Caki2 (cell line): ENCODE results near the gene BOD1L1. TPM values are rescaled to one million over a fixed set of nuclear protein-coding genes. Genes with fewer than 3 reads are reported as not detected.

Experiments
- total RNA-seq: library from RNA; depleted of rRNA; stranded (reverse); fragments of >200 nt; shearing (Covaris generic); gene quantifications from 2 replicates; pipeline ENCODE4 v1.2.3, GENCODE V29; 2014; ENCODE audit warnings: low replicate concordance; rRNA removed

The BOD1L1 gene
- total RNA-seq, 1 experiment from 2014 or later = 5.0 TPM

Other genes starting within 250 kb of the BOD1L1 start
- 15.8 and 17.5 TPM in 2 replicates for gene RAB28, start 143.4 kb downstream of the BOD1L1 start, total RNA-seq
- gene NKX3-2, start 83.2 kb downstream of the BOD1L1 start, total RNA-seq = 1.0 TPM in 1 of 2 replicates, not detected in the other